ENCODE data around the gene FERMT1. TPM values are rescaled to one million over a fixed set of nuclear protein-coding genes. Genes with fewer than 3 reads are reported as not detected.

Gene FERMT1
- total RNA-seq, 4 donors from 2014 or later = 23.2 to 31.9 (median 29.7) TPM

DNA sequence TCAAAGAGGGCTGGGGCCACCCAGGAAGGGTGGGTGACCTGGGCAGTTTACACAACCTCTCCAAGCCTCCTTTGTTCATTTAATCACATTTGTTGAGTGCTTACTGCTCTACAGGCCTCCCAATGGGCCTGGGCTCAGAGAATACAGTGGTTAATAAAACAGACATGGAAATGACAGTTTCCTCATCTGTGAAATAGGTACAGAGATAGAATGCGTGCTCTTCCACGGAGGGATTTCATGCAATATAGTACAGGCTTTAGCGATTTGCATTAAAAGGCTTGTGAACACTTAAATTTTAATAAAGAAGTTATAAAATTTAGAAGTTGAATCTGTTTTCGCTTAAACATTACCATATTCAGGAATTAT lies 802 bp upstream of the FERMT1 start:
- 72 to 86% methylated on average over 4 of the region's 4 CpGs for WGBS, 2 donors (ENCODE audit: low coverage in 1 of 2)

GRCh38 chr20:6122111-6122872 lies 538 bp downstream of the FERMT1 start:
- DNase-seq = peak; percentile 14
- H3K27me3 ChIP-seq = peaks cover 39% of the 10 kb centered on the region
- in situ Hi-C loops (cut with MboI; ENCODE audit: low pct_ligation_motif_present in 1 of 4, low pct_unique_long_range_greater_than_20kb in 1 of 4, low sequenced_read_pairs in 3 of 4) = no loop called here
- intact Hi-C loops (cut with DNase I; ENCODE audit: low total_unique reads) = loop anchor here (5.0 kb wide), 1 partner anchor 1940 kb away; no protein-coding TSS in a partner anchor
- H3K36me3 ChIP-seq = no peaks in the 10 kb centered on the region
- H3K27ac ChIP-seq = peak overlapping the region; percentile 78 to 88 (median 88)
- no peak for TF ChIP-seq POLR2AphosphoS5 (IDR thresholded peaks at IDR 0.05)
- no peak for TF ChIP-seq POLR2A (IDR thresholded peaks at IDR 0.05)
- H3K9me3 ChIP-seq = no peaks in the 10 kb centered on the region
- peak overlapping the region; percentile 27 to 79 (median 54) for H3K4me3 ChIP-seq
- H3K4me1 ChIP-seq = peaks cover 0 to 69% (median 25%) of the 10 kb centered on the region in 4 donors
- 5 to 15% methylated on average over 5 to 27 of the region's 27 CpGs for WGBS, 2 donors (ENCODE audit: low coverage in 1 of 2)

More for the DNA sequence above, 802 bp upstream of the FERMT1 start:
- TF ChIP-seq, protein P1, sequence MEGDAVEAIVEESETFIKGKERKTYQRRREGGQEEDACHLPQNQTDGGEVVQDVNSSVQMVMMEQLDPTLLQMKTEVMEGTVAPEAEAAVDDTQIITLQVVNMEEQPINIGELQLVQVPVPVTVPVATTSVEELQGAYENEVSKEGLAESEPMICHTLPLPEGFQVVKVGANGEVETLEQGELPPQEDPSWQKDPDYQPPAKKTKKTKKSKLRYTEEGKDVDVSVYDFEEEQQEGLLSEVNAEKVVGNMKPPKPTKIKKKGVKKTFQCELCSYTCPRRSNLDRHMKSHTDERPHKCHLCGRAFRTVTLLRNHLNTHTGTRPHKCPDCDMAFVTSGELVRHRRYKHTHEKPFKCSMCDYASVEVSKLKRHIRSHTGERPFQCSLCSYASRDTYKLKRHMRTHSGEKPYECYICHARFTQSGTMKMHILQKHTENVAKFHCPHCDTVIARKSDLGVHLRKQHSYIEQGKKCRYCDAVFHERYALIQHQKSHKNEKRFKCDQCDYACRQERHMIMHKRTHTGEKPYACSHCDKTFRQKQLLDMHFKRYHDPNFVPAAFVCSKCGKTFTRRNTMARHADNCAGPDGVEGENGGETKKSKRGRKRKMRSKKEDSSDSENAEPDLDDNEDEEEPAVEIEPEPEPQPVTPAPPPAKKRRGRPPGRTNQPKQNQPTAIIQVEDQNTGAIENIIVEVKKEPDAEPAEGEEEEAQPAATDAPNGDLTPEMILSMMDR (IDR thresholded peaks at IDR 0.05) = no peak
- no peak for TF ChIP-seq POLR2AphosphoS5 (IDR thresholded peaks at IDR 0.05)
- TF ChIP-seq EP300 (IDR thresholded peaks at IDR 0.05; ENCODE audit: low read depth) = no peak
- no peak for TF ChIP-seq POLR2A (IDR thresholded peaks at IDR 0.05)
- peaks cover 39% of the 10 kb centered on the region for H3K27me3 ChIP-seq
- H3K4me1 ChIP-seq = peaks cover 0 to 69% (median 25%) of the 10 kb centered on the region in 4 donors
- peak overlapping the region; percentile 78 to 88 (median 88) for H3K27ac ChIP-seq
- H3K4me3 ChIP-seq = peak overlapping the region in 1 of 4 donors; percentile 79
- in situ Hi-C loops (cut with MboI; ENCODE audit: low pct_ligation_motif_present in 1 of 4, low pct_unique_long_range_greater_than_20kb in 1 of 4, low sequenced_read_pairs in 3 of 4) (no loop called here), intact Hi-C loops (cut with DNase I; ENCODE audit: low total_unique reads) (loop anchor here (5.0 kb wide), 1 partner anchor 1941 kb away; no protein-coding TSS in a partner anchor)
- no peaks in the 10 kb centered on the region for H3K36me3 ChIP-seq
- no peaks in the 10 kb centered on the region for H3K9me3 ChIP-seq
- DNase-seq = no peak

- H3K27ac ChIP-seq = peak overlapping the region; percentile 78 to 88 (median 88)
- no peaks in the 10 kb centered on the region for H3K36me3 ChIP-seq
- TF ChIP-seq POLR2AphosphoS5 (IDR thresholded peaks at IDR 0.05) (no peak), EP300 (IDR thresholded peaks at IDR 0.05; ENCODE audit: low read depth) (no peak), POLR2A (IDR thresholded peaks at IDR 0.05) (no peak)
- TF ChIP-seq, protein P1 (IDR thresholded peaks at IDR 0.05) = no peak
- peaks cover 0 to 65% (median 26%) of the 10 kb centered on the region in 4 donors for H3K4me1 ChIP-seq
- intact Hi-C loops (cut with DNase I; ENCODE audit: low total_unique reads) = loop anchor here (5.0 kb wide), 1 partner anchor 1939 kb away; no protein-coding TSS in a partner anchor
- WGBS, 2 donors (ENCODE audit: low coverage in 1 of 2) = 36 to 69% methylated on average over 2 of the region's 2 CpGs
- H3K27me3 ChIP-seq = peaks cover 39% of the 10 kb centered on the region
- in situ Hi-C loops (cut with MboI; ENCODE audit: low pct_ligation_motif_present in 1 of 4, low pct_unique_long_range_greater_than_20kb in 1 of 4, low sequenced_read_pairs in 3 of 4) = no loop called here
- peak overlapping the region in 3 of 4 donors; percentile 53 to 79 (median 54) for H3K4me3 ChIP-seq
- DNase-seq = no peak
- no peaks in the 10 kb centered on the region for H3K9me3 ChIP-seq
These were observed 1.3 kb downstream of the FERMT1 start for GRCh38 chr20:6121504-6121903.

DNA sequence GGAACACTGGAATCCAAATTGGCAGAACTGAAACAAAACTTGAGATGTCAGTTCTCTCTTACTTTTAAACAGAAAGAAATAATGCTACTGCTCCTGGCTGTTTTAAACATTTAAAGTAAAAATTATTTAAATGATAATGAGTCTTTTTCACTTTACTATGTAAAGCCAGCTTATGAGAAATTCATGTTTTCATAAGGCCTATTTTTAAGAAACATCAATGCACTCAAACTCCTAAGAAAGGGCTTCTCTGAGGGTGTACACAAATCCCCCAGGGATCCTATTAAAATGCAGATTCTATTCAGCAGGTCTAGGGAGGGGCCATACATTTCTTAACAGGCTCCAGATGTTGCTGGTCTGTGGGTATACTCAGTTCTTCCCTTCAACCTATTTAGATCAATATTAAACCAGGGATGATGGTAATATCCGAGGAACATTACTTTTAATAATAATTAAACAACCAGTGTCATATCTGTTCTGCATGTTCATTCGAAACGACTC lies 2.3 kb downstream of the FERMT1 start:
- in situ Hi-C loops (cut with MboI; ENCODE audit: low pct_ligation_motif_present in 1 of 4, low pct_unique_long_range_greater_than_20kb in 1 of 4, low sequenced_read_pairs in 3 of 4) = no loop called here
- Histone ChIP-seq H3K27me3 (peaks cover 39% of the 10 kb centered on the region), H3K36me3 (peaks cover 0 to 6% (median 0%) of the 10 kb centered on the region in 4 donors), H3K4me3 (peak overlapping the region in 1 of 4 donors; percentile 79), H3K4me1 (peaks cover 0 to 55% (median 28%) of the 10 kb centered on the region in 4 donors), H3K9me3 (no peaks in the 10 kb centered on the region), H3K27ac (no peak overlapping the region)
- 47 to 50% methylated on average over 3 of the region's 3 CpGs for WGBS, 2 donors (ENCODE audit: low coverage in 1 of 2)
- DNase-seq = no peak
- TF ChIP-seq, protein P1 (IDR thresholded peaks at IDR 0.05) = no peak
- TF ChIP-seq EP300 (IDR thresholded peaks at IDR 0.05; ENCODE audit: low read depth) = no peak
- TF ChIP-seq POLR2AphosphoS5 (IDR thresholded peaks at IDR 0.05) = no peak
- no peak for TF ChIP-seq POLR2A (IDR thresholded peaks at IDR 0.05)
- intact Hi-C loops (cut with DNase I; ENCODE audit: low total_unique reads) = loop anchor here (5.0 kb wide), 1 partner anchor 1938 kb away; no protein-coding TSS in a partner anchor

Data from transverse colon (tissue), 4 donors.